ENCODE results near the gene FCER2. TPM values are rescaled to one million over a fixed set of nuclear protein-coding genes. Genes with fewer than 3 reads are reported as not detected.

The FCER2 gene
- polyA plus RNA-seq, 1 donor: 0.65 TPM

GRCh38 chr19:7699417-7700401 lies 2.2 kb downstream of the FCER2 start:
- DNase-seq: no peak

DNA sequence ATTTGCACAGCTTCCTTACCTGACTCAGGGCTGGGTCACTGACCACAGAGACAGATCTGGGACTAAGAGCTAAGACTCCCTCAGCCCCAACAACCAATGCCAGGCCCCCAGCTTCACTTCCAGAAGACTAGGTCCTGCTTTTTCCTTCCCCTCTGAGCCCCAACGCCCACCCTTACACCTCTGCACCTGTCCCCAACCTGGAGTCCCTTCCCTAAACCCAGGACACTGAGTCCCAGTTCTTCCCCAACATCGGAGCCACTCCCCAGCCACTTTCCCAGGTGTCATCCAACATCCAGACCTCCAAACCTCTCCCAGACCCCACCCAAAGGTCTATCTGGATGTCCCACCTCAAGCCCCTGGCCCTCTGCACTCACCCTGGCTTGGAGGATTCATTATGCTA lies 2.9 kb downstream of the FCER2 start:
- no peak for DNase-seq

DNA sequence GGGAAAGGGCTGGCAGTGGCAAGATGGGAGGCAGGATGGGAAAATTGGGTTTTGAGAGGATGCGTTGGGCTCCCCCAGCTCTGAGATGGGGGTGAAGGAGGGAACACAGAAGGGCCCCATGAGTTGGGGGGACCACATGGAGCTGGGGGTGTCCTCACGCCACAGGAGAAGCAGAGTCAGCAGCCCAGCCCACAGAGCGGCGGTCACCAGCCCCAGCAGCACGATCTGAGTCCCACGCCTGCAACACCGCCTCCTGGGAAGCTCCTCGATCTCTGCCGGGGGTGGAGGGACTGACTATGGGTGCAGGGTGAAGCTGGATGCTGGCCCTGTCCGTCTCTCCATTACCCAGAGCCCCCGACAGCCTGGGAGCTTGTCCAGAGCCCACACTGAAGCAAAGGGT lies 3.3 kb downstream of the FCER2 start:
- DNase-seq: no peak

DNA sequence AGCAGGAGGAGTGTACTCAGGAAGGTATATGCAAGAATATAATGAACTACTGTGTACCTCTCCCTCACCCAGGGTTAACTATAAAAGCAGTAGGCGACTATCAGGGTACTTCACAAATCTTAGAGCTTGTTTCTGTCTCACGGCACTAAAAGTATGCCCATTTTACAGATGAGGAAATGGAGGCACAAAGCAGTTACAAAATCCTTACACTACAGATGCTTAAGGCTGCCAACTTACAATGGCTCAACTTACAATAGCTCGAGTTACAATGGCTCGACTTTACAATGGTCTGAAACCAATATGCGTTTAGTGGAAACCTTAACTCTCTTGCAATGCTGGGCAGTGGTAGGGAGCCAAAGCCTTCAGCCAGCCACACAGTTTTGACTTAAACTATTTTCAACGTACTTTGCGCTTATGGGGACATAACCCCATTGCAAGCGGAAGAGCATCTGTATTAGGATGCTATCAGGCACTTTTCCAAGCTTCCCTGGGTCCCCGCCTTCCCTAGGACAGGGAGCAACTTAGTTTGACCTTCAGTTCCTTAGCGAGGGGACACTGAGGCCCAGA lies 4.1 kb downstream of the FCER2 start:
- DNase-seq: no peak

- DNase-seq: no peak
Measured at GRCh38 chr19:7694499-7694898, 7.4 kb downstream of the FCER2 start.

DNA sequence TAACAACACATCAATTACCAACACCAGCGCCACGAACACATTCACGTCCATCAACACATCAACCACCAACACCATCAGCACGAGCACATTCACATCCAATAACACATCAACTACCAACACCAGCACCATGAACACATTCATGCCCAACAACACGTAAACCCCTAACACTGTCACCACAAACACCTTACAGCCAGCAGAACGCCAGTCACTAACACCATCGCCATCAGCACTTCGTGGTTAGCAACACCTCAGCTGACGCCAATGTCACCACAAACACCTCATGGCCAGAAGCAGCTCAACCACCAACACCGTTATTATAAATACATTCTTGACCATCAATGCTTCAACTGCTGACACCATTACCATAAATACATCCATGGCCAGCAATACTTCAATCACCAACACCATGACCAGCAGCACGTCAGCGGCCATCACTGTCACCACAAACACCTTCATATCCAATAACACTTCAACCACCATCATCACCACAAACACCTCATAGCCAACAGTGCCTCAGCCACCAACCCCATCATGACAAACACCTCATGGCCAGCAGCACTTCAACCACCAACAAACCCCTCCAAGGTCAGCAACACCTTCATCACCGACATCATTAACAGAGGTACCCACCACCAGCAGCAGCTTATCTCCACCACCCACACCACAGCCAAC lies 9.4 kb downstream of the FCER2 start:
- DNase-seq: no peak

GRCh38 chr19:7691497-7691896 lies 10.4 kb downstream of the FCER2 start:
- DNase-seq: no peak

DNA sequence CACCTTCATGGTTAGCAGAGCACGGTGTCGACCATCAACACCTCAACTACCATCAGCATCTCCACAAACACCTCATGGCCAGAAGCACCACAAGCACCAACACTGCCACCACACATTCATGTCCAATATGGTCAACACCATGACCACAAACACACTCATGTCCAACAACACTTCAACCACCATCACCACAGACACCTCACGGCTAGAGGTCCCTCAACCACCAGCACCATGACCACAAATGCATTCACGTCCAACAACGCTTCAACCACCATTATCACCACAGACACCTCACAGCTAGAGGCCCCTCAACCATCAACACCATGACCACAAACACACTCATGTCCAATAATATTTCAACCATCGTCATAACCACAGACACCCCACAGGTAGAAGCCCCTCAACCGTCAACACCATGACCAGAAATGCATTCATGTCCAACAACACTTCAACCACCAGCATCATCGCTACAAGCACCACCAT lies 11.1 kb downstream of the FCER2 start:
- no peak for DNase-seq

- DNase-seq: no peak
Measured at GRCh38 chr19:7689165-7689564, 12.8 kb downstream of the FCER2 start.

GRCh38 chr19:7687177-7687576 lies 14.8 kb downstream of the FCER2 start:
- DNase-seq: no peak

DNA sequence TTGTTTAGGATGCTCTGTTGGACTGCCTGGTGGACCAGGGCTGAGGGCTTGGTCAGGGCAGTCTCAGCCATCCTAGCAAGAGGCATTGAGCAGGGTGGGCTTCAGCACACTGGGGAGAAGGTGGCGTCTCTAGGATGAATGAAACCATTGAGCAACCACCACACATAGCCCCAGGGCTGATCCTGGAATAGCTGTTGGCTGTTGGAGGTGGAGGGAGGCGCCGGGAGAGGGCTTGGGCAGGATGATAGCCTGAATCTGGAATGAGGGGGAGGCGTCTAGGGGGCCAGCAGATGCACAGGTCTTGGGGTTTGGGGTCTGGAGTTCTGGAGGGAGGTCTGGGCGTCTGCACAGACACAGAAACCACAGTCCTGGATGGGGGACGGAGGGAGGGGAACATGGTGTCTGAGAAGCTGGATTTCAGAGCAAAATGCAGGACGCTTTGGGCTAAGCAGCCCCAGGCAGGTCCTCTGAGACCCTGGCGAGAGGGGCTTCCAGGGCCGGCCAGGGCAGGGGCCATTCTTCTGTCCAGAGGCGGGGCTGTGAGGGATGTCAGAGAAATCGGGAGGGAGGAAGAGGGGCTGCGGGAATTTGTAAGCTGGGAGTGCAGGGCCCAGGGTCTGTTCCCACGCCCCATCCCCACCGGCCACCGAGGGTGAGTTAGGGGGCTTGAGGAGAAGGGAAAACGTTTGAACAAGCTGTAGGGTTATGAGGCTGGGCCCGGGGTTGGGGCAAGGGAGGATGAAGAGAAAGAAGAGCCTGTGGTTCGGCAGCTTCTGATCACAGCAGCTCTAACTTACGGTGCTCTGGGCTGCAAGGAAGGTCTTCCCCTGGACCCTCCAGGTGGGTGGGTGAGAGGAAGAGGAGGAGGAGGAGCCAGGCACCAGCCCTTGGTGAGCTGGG lies 16.1 kb downstream of the FCER2 start:
- no peak for DNase-seq

GRCh38 chr19:7682175-7682855 lies 19.6 kb downstream of the FCER2 start:
- DNase-seq: no peak

DNA sequence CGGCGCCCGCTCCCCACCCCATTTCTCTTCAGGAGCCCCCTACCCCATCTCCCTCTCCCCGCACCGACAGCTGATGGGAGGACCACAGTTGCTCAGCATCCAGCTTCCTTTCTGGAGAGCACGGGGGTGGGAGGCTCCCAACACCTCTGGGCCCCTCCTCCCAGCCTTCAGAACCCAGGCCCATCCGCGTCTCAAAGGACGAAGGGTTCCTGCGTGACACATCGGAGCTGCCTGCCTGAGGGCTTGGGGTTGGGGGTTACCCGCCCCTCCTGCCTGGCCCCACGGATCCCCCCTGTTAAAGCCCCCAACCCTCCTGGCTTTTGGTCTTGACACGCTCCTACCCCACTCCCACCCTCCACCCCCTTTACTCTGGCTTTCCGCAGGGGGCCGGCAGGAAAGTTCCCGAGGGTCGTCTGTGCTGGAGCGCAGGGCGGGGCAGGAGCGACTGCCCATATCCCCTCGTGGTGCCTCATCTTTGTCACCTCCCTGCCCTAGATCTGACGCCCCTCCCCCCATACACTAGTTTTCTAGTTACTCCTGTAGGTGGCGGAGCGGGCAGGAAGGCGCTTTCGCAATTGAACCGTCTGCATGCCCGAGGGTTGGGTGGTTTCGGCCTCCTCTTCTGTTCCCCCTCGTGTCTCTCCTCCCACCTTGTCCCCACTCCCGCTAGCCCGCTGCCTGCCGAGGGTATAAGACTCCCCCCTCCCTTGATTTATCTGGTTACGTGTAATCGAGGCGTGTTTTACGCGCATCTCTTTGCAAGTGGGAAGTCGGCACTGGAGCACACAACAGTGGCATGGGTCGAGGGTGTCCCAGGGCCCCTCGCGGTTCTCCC lies 20.4 kb downstream of the FCER2 start:
- DNase-seq: peak; percentile 73

DNA sequence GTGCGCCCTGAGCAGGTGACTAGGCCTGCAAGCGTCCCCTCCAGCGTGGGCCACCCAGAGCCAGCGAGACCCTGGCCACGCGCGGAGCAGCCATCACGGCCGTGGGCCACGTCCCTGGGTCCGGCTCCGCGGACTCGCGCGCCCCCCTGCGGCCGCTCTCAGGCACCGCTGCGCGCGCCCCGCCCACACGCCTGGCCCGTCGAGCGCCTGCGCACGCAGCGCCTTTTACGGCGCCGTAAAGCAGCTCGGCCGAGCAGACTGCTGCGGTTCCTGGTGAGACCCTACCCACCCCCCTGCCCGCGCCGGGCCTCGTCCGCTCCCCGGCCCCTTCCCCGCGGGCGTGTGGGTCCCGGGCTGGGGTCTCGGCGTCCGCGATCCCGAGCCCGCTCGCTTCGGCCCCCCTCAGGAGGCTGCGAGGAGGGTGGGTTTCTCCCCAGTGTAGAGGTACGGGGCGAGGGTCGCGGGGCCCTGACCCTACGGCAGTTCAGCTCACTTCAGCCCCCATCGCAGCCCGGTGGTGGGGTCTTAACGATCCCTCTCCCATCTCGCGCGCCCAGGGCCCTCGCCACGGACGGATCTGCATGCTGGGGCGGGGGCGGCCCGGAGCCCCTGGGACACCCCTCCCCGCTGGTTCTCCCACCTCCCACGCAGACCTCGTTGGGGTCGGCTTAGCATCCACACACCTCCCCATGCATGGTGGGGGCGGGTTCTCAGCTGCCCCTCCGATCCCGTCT lies 21.2 kb downstream of the FCER2 start, which contains the start of gene TRAPPC5:
Gene TRAPPC5 (plus strand): TSS at position 228 of the 734 bp plus-strand sequence. CDS start 1,421 bp downstream, outside the sequence.
- DNase-seq: peak; percentile 95

DNA sequence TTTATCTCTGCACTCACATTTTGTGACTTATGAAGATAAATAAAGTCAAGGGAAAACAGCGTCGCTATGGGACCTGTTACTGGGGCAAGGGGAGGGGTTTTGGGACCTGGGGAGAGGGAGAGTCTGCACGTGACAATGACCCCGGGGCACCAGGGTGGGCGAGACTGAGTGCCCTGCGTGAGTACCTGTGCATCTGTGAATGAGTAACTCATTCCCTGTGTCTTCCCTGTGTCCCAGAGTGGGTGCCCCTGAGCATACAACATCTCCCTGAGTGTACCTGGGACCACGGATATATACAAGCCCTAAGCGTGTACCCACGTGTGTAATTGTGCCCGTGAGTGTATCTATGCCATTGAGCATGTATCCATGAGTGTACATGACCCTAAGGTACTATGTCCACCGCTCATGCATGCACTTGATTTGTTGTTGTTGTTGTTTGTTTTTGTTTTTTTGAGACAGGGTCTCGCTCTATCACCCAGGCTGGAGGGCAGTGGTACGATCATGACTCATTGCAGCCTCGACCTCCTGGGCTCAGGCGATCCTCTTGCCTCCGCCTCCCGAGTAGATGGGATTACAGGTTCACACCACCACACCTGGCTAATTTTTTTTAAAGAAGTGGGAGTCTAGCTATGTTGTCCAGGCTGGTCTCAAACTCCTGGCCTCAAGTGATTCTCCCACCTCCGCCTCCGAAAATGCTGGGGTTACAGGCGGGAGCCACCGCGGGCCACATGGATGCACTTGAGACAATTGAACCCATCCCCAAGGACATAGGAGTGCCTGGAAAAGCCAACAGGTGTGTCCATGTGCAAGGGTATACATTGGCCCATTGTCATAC lies 21.9 kb downstream of the FCER2 start:
- DNase-seq: no peak

- DNase-seq: no peak
Measured at GRCh38 chr19:7678971-7679751, 22.8 kb downstream of the FCER2 start.

DNA sequence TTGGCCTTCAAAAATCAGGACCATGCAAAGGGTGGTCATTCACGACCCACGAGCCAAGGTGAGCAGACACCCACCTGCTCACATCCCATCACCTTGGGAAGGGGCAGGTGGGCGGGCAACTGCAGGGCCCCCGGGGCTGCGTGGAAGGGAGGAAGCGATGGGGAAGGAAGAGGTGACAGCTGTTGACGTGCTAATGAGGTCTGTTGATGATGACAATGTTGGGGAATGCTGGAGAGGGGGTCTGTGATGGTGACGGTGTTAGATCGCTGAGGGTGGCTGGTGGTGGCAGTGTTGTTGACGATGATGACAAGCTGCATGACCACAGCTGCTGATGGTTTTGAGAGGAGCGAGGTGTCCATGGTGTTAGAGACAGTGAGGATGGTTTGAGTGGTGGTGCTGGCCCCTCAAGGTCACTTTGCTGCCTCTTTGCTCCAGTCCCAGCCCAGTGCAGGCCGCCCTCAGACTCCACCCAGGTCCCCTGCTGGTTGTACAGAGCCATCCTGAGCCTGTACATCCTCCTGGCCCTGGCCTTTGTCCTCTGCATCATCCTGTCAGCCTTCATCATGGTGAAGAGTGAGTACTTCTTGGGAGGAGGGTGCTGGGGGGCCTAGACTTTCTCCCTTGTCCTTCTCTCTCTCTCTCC lies 24.1 kb downstream of the FCER2 start:
- no peak for DNase-seq
